ENCODE results near the gene TMEM131.
"Not testable (repeated sequence)": the region's sequence is repeated elsewhere in the genome, so short reads cannot be mapped to it uniquely, and the experiment has no call there.

The TMEM131 gene

GRCh38 chr2:97826266-97826847, 169.4 kb downstream of the TMEM131 start:
- in situ Hi-C loops (cut with MboI; ENCODE audit: low sequenced_read_pairs) = not testable (repeated sequence)

GRCh38 chr2:97824011-97824410, 171.7 kb downstream of the TMEM131 start:
- in situ Hi-C loops (cut with MboI; ENCODE audit: low sequenced_read_pairs) = not testable (repeated sequence)

- in situ Hi-C loops (cut with MboI; ENCODE audit: low sequenced_read_pairs) = not testable (repeated sequence)
These were observed 173.9 kb downstream of the TMEM131 start for GRCh38 chr2:97821862-97822261.

DNA sequence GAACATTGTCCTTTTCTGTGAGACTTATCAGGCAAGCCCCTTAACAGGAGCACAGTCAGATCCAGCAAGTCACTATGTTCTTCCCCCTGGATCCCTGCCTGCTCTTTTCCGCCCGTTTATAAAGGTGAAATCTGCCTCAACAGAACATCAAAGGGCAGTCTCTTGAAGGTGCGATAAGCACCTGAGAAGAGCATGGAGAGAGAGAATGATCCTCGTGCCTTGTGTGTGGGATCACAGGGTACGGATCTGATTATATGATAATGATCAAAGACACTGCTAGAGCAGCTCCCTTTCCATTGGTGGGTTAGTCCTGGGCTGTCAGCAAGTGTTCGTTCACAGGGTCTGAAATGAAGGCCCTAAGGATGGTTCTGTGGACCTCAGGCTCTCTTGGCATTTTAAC, 176.0 kb downstream of the TMEM131 start:
- in situ Hi-C loops (cut with MboI; ENCODE audit: low sequenced_read_pairs) = no loop called here

GRCh38 chr2:97816411-97816810, 179.3 kb downstream of the TMEM131 start:
- in situ Hi-C loops (cut with MboI; ENCODE audit: low sequenced_read_pairs) = no loop called here

GRCh38 chr2:97812931-97813330, 182.8 kb downstream of the TMEM131 start:
- in situ Hi-C loops (cut with MboI; ENCODE audit: low sequenced_read_pairs) = no loop called here

DNA sequence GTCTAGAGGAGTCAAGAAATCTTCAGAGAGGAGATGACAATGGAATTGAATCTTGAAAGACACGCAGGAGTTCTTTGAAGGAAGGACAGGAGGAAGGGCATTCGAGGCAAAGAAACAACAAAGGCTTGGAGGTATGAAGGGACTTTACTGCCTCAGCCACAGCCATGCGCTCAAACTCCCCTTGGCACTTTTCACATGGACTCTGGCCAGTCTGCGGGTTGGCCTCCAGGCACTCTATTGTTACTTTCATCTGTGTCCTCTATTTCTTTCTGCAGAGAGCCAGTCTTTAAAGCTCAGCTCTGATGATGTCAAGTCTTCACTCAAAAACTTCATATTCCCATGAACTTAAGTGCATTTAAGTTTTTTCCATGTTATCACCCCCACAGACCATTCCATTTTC, 186.9 kb downstream of the TMEM131 start:
- in situ Hi-C loops (cut with MboI; ENCODE audit: low sequenced_read_pairs) = no loop called here

DNA sequence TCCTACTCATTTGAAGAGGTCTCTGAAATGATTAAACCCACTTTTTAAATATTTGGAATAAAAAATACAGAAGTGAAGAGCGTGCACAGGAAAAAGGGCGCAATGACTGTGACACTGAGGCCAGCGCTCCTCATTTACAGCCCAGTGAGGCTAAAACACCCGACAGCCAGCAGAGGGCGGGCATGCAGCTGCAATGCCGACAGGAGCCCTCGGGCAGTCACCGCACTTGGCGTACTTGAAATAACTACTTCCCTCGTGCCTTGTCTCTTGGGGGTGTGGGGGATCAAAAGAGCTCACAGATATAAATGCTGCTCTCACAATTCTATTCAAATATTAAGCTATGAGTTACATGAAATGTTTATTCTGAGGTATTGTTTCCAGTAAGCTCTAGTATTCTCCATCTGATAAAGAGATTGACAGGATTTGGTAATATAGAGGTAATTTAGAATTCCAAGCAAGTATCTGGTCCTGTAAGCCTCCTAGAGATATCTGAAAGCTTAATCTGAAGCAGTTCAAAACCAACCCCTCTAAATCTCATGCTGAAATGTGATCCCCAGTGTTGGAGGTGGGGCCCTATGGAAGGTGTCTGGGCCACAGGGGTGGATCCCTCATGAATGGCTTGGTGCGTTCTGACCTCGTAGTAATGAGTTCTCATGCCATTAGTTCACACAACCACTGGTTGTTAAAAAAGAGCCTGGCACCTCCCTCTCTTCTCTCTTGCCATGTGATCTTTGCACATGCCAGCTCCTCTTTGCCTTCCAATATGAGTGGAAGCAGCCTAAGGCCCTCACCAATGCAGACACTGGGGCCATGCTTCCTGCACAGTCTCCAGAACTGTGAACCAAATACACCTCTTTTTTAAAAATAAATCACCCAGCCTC, 188.8 kb downstream of the TMEM131 start:
- in situ Hi-C loops (cut with MboI; ENCODE audit: low sequenced_read_pairs) = no loop called here

GRCh38 chr2:97805776-97806175, 190.0 kb downstream of the TMEM131 start:
- in situ Hi-C loops (cut with MboI; ENCODE audit: low sequenced_read_pairs) = no loop called here

DNA sequence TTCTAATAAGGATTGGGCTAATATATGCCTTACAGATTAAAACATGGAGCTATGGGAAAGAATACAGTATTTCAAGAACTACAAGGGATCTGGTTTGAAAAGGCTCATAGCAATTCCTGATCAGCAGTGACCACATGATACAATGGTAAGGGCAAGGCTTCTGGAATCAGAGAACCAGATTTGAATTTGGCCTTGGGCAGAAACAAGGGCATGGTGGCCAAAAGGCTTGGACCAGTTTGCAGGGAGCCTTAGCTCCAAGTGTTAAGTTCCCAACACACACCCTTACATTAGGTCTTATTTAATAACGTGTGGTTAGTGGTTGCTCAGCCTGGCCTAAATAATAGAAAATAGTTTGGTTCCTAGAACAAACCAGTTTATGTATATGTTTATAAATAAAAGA, 194.7 kb downstream of the TMEM131 start:
- in situ Hi-C loops (cut with MboI; ENCODE audit: low sequenced_read_pairs) = no loop called here

DNA sequence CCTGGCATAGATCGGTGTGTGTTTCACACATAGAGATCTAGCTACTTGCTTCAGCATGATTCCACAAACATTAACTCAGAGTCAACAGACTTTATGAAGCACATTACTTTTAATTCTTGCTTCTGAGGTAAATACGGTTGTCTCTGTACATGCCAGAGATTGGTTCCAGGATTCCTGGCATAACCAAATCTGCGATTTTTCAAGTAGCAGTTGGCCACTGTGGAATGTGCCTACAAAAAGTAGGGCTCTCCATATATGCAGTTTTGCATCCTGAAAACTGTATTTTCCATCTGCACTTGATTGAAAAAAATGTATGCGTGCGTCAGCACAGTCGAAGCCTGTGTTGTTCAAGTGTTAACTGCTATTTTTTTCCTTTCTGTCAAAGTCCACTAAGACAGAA, 197.3 kb downstream of the TMEM131 start:
- in situ Hi-C loops (cut with MboI; ENCODE audit: low sequenced_read_pairs) = no loop called here

GRCh38 chr2:97797355-97797754, 198.4 kb downstream of the TMEM131 start:
- in situ Hi-C loops (cut with MboI; ENCODE audit: low sequenced_read_pairs) = no loop called here

DNA sequence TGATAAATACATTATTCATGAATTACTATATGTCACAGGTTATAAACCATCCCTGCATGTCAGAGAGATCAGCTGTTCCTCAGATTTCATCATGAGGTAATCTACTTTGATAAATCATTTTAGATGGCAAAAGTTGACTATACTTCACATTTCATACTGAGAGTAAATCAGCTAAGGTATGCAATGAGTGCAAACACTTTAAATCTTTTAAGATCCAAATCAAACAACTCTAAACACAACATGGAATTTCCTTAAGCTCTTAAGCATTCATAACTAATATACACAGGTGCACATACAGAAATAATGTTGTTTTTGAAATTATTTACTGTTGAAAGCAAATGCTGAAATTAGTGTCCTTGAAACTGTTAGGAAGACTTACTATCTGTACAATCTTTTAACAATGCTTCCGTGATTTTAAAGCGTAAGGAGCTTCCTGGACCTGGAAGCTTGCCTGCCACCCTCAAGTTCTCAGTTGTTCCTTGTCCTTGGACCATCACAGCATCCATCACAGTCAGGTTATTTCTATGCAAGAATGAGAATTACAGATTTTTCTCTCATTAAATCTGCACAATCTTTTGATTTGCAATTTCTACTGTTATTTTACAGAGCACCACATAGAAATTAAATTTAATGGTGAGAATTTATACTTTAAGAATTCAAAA, 199.2 kb downstream of the TMEM131 start:
- in situ Hi-C loops (cut with MboI; ENCODE audit: low sequenced_read_pairs) = no loop called here

GRCh38 chr2:97792416-97792815, 203.3 kb downstream of the TMEM131 start:
- in situ Hi-C loops (cut with MboI; ENCODE audit: low sequenced_read_pairs) = no loop called here

- in situ Hi-C loops (cut with MboI; ENCODE audit: low sequenced_read_pairs) = no loop called here
These were observed 206.6 kb downstream of the TMEM131 start for GRCh38 chr2:97788986-97789644.

DNA sequence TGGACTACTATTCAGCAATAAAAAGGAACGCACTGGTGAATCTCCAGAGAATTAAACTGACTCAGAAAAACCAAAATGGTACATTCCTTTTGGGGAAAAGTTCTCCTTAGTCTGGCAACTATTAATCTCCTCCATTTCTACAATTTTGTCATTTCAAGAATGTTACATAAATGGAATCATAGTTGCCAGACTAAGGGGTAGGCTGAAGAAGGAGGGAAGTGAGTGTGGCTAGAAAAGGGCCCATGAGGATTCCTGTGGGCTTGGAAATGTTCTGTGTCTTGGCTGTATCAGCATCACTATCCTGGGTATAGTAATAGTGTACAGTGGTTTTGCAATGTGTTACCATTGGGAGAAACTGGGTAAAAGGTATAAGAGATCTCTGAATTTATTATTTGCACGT, 209.9 kb downstream of the TMEM131 start:
- in situ Hi-C loops (cut with MboI; ENCODE audit: low sequenced_read_pairs) = no loop called here

- in situ Hi-C loops (cut with MboI; ENCODE audit: low sequenced_read_pairs) = no loop called here
These were observed 210.8 kb downstream of the TMEM131 start for GRCh38 chr2:97784953-97785352.

GRCh38 chr2:97781981-97782380, 213.8 kb downstream of the TMEM131 start:
- in situ Hi-C loops (cut with MboI; ENCODE audit: low sequenced_read_pairs) = no loop called here

DNA sequence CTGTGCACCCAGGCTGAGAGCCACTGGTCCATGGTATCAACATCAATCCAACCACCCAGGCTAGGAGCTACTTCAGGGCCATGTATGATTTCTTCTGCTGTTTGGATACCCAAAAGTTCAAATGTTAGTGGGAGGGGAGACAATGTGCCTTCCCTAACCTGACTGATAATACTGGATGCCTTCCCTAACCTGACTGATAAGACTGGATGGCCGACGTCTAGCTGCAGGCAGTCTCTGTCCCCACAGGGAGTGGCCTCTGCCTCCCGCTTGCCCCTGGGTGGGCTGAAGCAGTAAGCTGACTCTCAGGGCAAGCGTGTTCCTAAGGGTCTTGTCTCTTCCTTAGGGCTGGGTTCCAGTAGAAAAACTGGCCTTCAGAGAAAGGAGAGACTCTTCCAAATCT, 216.6 kb downstream of the TMEM131 start:
- in situ Hi-C loops (cut with MboI; ENCODE audit: low sequenced_read_pairs) = no loop called here

DNA sequence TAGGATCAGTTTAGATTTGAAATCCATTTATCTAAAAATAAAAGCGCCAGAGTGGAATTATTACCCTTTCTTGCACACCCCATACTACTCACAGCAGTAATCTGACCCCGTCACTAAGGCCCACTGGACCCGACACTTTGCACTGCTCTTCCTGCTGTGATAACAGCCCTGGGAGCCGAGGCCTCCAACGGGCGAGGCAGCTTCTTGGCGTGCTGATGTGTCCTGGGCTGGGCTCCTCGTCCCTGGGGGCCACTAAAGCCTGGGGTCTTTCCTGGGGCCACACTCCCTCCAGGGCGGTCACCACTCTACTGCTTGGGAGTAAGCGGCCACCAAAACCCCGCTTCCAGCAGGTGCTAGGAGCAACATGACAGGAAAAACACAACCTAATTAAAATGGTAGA, 220.7 kb downstream of the TMEM131 start:
- in situ Hi-C loops (cut with MboI; ENCODE audit: low sequenced_read_pairs) = no loop called here

- in situ Hi-C loops (cut with MboI; ENCODE audit: low sequenced_read_pairs) = no loop called here
These were observed 221.3 kb downstream of the TMEM131 start for GRCh38 chr2:97774425-97774824.

All from hTERT RPE-1 (cell line).